ENCODE results near the gene HSPB1.

DNA sequence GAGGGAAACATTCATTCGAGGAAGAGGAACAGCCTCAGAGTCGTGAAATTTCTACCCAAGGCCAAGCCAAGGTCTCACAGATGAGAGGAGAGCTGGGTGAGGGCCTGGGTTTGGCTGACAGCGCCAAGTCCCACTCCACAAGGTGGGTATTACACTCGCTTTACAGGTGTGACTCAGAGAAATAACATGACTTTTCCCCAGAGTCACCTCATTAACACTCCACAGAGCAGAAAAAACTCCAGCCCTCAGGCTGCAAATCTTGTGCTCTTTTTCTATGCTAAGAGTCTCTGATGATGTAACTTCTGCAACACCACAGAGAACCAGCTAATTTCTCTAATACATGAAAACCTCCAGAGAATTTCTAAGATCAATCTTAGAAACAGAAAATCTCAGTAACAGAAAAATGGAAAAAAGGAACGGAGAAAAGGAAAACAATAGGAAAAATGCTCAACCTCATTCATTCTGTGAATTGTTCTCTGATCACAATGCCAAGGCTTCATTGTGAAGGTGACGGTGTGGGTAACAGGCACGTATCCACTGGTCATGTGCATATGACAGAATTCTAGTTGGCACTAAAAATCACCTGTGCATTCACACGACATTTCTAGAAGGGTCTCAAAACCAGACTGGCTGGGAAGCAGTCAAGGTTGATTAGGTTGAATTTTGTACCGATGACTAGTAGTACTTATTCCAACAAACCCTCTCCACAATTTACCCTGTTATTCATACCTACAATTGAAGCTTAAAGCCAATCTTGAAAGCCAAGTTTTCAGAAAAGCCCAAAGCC, 36.0 kb downstream of the HSPB1 start:
- TF ChIP-seq, protein P1, sequence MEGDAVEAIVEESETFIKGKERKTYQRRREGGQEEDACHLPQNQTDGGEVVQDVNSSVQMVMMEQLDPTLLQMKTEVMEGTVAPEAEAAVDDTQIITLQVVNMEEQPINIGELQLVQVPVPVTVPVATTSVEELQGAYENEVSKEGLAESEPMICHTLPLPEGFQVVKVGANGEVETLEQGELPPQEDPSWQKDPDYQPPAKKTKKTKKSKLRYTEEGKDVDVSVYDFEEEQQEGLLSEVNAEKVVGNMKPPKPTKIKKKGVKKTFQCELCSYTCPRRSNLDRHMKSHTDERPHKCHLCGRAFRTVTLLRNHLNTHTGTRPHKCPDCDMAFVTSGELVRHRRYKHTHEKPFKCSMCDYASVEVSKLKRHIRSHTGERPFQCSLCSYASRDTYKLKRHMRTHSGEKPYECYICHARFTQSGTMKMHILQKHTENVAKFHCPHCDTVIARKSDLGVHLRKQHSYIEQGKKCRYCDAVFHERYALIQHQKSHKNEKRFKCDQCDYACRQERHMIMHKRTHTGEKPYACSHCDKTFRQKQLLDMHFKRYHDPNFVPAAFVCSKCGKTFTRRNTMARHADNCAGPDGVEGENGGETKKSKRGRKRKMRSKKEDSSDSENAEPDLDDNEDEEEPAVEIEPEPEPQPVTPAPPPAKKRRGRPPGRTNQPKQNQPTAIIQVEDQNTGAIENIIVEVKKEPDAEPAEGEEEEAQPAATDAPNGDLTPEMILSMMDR (IDR thresholded peaks at IDR 0.05; ENCODE audit: poor library complexity) = no peak
- TF ChIP-seq EZH2 (IDR thresholded peaks at IDR 0.05; ENCODE audit: borderline replicate concordance) = no peak

All from hepatocyte (in vitro differentiated cells).